Neuronal stem cell (in vitro differentiated cells): ENCODE data around the gene AKT2.

ENCODE experiments used
- DNase-seq: peaks from one replicate; pipeline ENCODE4 v3.0.0-alpha.2; 2013; ENCODE audit warnings: low spot score
- H2AFZ ChIP-seq: one replicate; pipeline ENCODE4 v1.6.1; 2013; ENCODE audit warnings: mild to moderate bottlenecking, low read length, inconsistent platforms
- H2AK5ac ChIP-seq: 2 replicates; pipeline ENCODE4 v1.6.1; 2013; ENCODE audit warnings: low read depth, mild to moderate bottlenecking, inconsistent platforms, low read length, moderate library complexity, mixed read lengths
- H2BK120ac ChIP-seq: 2 replicates; pipeline ENCODE4 v1.6.1; 2013; ENCODE audit warnings: low read depth, mild to moderate bottlenecking, inconsistent platforms, low read length, moderate library complexity, mixed read lengths
- H2BK12ac ChIP-seq: one replicate; pipeline ENCODE4 v1.6.1; 2013; ENCODE audit warnings: low read length, inconsistent platforms
- H2BK15ac ChIP-seq: 2 replicates; pipeline ENCODE4 v1.6.1; 2013; ENCODE audit warnings: mild to moderate bottlenecking, low read length, inconsistent platforms, mixed read lengths
- H2BK5ac ChIP-seq: one replicate; pipeline ENCODE4 v1.6.1; 2013; ENCODE audit warnings: inconsistent platforms, mild to moderate bottlenecking, low read length, moderate library complexity
- H3K14ac ChIP-seq: one replicate; pipeline ENCODE4 v1.6.1; 2013; ENCODE audit warnings: low read length, inconsistent platforms
- H3K18ac ChIP-seq: 2 replicates; pipeline ENCODE4 v1.6.1; 2013; ENCODE audit warnings: low read length, inconsistent platforms
- H3K23ac ChIP-seq: 2 replicates; pipeline ENCODE4 v1.6.1; 2013; ENCODE audit warnings: low read depth, mild to moderate bottlenecking, mixed read lengths, low read length, inconsistent platforms; ENCODE audit not compliant: poor library complexity
- H3K27ac ChIP-seq: replicated peaks from 3 replicates; pipeline ENCODE4 v1.5.1; 2013; ENCODE audit warnings: low read length, inconsistent platforms
- H3K27me3 ChIP-seq, 3 experiments: 2 replicates each; pipeline ENCODE4 v1.6.1; 2013; ENCODE audit warnings: low read length in 3 of 3, mild to moderate bottlenecking in 2 of 3, inconsistent platforms in 1 of 3, low read depth in 1 of 3, mixed read lengths in 1 of 3, moderate library complexity in 1 of 3; ENCODE audit not compliant: control insufficient read depth in 3 of 3, insufficient read depth in 3 of 3
- H3K36me3 ChIP-seq, 2 donors: replicated peaks in 1 of 2; 2 replicates each; pipeline ENCODE4 v1.6.1; 2013; ENCODE audit warnings: low read length in 2 of 2; ENCODE audit not compliant: control insufficient read depth in 2 of 2, insufficient read depth in 2 of 2
- H3K4ac ChIP-seq: 2 replicates; pipeline ENCODE4 v1.6.1; 2013; ENCODE audit warnings: inconsistent platforms, mild to moderate bottlenecking, low read length, moderate library complexity
- H3K4me1 ChIP-seq, 2 donors: 1 replicate in 1 of 2; 2 replicates in 1 of 2; pipeline ENCODE4 v1.6.1; 2013; ENCODE audit warnings: low read length in 2 of 2, low read depth in 1 of 2; ENCODE audit not compliant: control insufficient read depth in 2 of 2, insufficient read depth in 1 of 2
- H3K4me2 ChIP-seq: one replicate; pipeline ENCODE4 v1.6.1; 2013; ENCODE audit warnings: mild to moderate bottlenecking, low read length, inconsistent platforms; ENCODE audit not compliant: insufficient read depth, poor library complexity, severe bottlenecking
- H3K4me3 ChIP-seq, 2 donors: 2 replicates each; pipeline ENCODE4 v1.5.1; 2013; ENCODE audit warnings: low read length in 2 of 2, mild to moderate bottlenecking in 2 of 2, inconsistent platforms in 1 of 2, moderate library complexity in 1 of 2
- H3K79me1 ChIP-seq: one replicate; pipeline ENCODE4 v1.6.1; 2013; ENCODE audit warnings: low read depth, mild to moderate bottlenecking, inconsistent platforms, low read length, moderate library complexity
- H3K9ac ChIP-seq: one replicate; pipeline ENCODE4 v1.6.1; 2013; ENCODE audit warnings: mild to moderate bottlenecking, low read depth, low read length, inconsistent platforms; ENCODE audit not compliant: poor library complexity
- H3K9me3 ChIP-seq, 2 donors: replicated peaks in 1 of 2; 2 replicates each; pipeline versions ENCODE3 to v1.6.1; 2013; ENCODE audit warnings: low read length in 2 of 2, mild to moderate bottlenecking in 2 of 2, inconsistent platforms in 1 of 2, low read depth in 1 of 2, mixed read lengths in 1 of 2, moderate library complexity in 1 of 2; ENCODE audit not compliant: control insufficient read depth in 2 of 2, insufficient read depth in 1 of 2
- H4K8ac ChIP-seq: one replicate; pipeline ENCODE4 v1.6.1; 2013; ENCODE audit warnings: low read depth, mild to moderate bottlenecking, inconsistent platforms, low read length, moderate library complexity
- H4K91ac ChIP-seq: one replicate; pipeline ENCODE4 v1.6.1; 2013; ENCODE audit warnings: low read length, low read depth, mild to moderate bottlenecking, inconsistent platforms; ENCODE audit not compliant: poor library complexity
- WGBS, 2 donors: extraction: QIAGEN DNeasy Blood & Tissue Kit; methylation state at CpG; one replicate each; pipeline ENCODE4 v1.1.7; 2013; ENCODE audit warnings: missing lambda C conversion rate in 2 of 2, mixed read lengths in 1 of 2; ENCODE audit not compliant: insufficient read length in 2 of 2, insufficient replicate concordance in 1 of 2; ENCODE audit errors: extremely low coverage in 2 of 2; 5-methylcytosine and 5-hydroxymethylcytosine counted together

AKT2 gene

GRCh38 chr19:40247735-40248262, 37.3 kb downstream of the AKT2 start:
- Histone ChIP-seq H4K91ac (no peak overlapping the region), H3K18ac (no peak overlapping the region), H3K4me3 (peak overlapping the region in 1 of 2 donors; percentile 4), H2BK5ac (peak overlapping the region; percentile 39), H3K23ac (peak overlapping the region; percentile 16), H3K27ac (no peak overlapping the region), H2BK120ac (no peak overlapping the region), H3K9ac (no peak overlapping the region), H3K27me3 (no peaks in the 10 kb centered on the region), H3K79me1 (peaks cover 5% of the 10 kb centered on the region), H3K14ac (peak overlapping the region; percentile 25), H3K4me1 (peaks cover 2 to 7% of the 10 kb centered on the region in 2 donors), H2AFZ (no peak overlapping the region), H3K4me2 (no peak overlapping the region), H3K9me3 (no peaks in the 10 kb centered on the region), H4K8ac (no peak overlapping the region), H2BK12ac (no peak overlapping the region), H2AK5ac (no peak overlapping the region), H3K4ac (no peak overlapping the region), H2BK15ac (no peak overlapping the region), H3K36me3 (peaks cover 2 to 43% of the 10 kb centered on the region in 2 donors)
- no CpG with 5 or more reads among the region's 12 CpGs for WGBS, 2 donors
- no peak for DNase-seq

DNA sequence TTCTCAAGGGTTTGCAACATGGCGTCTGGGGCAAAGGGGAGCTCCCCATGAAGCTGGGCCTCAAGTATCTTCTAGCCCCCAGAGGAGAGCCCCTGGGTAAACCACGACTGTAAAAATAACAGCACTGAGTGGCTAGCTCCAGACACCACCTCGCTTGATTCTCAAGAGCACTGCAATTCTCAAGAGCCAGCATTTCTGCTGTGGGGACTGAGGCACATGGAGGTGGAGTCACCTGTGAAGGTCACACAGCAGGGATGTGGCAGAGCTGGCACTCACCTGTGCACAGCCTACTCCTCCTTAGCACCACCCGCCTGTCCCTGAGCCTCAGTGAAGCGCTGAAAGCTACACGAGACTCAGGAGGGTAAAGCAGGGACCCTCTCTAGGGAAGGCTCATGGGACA, 38.0 kb downstream of the AKT2 start:
- no CpG with 5 or more reads among the region's 6 CpGs for WGBS, 2 donors

GRCh38 chr19:40246292-40247073, 38.7 kb downstream of the AKT2 start:
- H3K4ac ChIP-seq = no peak overlapping the region
- H3K36me3 ChIP-seq = peaks cover 11 to 41% of the 10 kb centered on the region in 2 donors
- H3K9ac ChIP-seq = no peak overlapping the region
- H3K79me1 ChIP-seq = peaks cover 3% of the 10 kb centered on the region
- H3K23ac ChIP-seq = no peak overlapping the region
- H4K91ac ChIP-seq = no peak overlapping the region
- no peaks in the 10 kb centered on the region for H3K27me3 ChIP-seq
- no peak overlapping the region for H3K27ac ChIP-seq
- no peak overlapping the region for H2BK12ac ChIP-seq
- no peak overlapping the region for H2AK5ac ChIP-seq
- no peak overlapping the region for H3K4me2 ChIP-seq
- no peaks in the 10 kb centered on the region for H3K9me3 ChIP-seq
- H2BK15ac ChIP-seq = no peak overlapping the region
- no peak overlapping the region for H2BK120ac ChIP-seq
- no peak overlapping the region for H3K4me3 ChIP-seq
- H2BK5ac ChIP-seq = peak overlapping the region; percentile 39
- H3K4me1 ChIP-seq = peaks cover 2 to 7% of the 10 kb centered on the region in 2 donors
- no peak overlapping the region for H3K18ac ChIP-seq
- H3K14ac ChIP-seq = no peak overlapping the region
- no peak overlapping the region for H4K8ac ChIP-seq
- DNase-seq = no peak
- no peak overlapping the region for H2AFZ ChIP-seq
- no CpG with 5 or more reads among the region's 16 CpGs for WGBS, 2 donors

More for the DNA sequence above, 38.0 kb downstream of the AKT2 start:
- H3K9me3 ChIP-seq = no peaks in the 10 kb centered on the region
- H3K4ac ChIP-seq = no peak overlapping the region
- H3K79me1 ChIP-seq = peaks cover 5% of the 10 kb centered on the region
- H3K18ac ChIP-seq = no peak overlapping the region
- H3K27me3 ChIP-seq = no peaks in the 10 kb centered on the region
- H3K4me1 ChIP-seq = peaks cover 2 to 7% of the 10 kb centered on the region in 2 donors
- H4K91ac ChIP-seq = no peak overlapping the region
- no peak overlapping the region for H2AFZ ChIP-seq
- no peak overlapping the region for H3K27ac ChIP-seq
- peak overlapping the region; percentile 39 for H2BK5ac ChIP-seq
- H3K36me3 ChIP-seq = peaks cover 4 to 41% of the 10 kb centered on the region in 2 donors
- H3K14ac ChIP-seq = no peak overlapping the region
- peak overlapping the region in 1 of 2 donors; percentile 4 for H3K4me3 ChIP-seq
- H2AK5ac ChIP-seq = no peak overlapping the region
- no peak overlapping the region for H4K8ac ChIP-seq
- no peak overlapping the region for H3K9ac ChIP-seq
- no peak overlapping the region for H3K23ac ChIP-seq
- H2BK12ac ChIP-seq = no peak overlapping the region
- H2BK15ac ChIP-seq = no peak overlapping the region
- DNase-seq = no peak
- H2BK120ac ChIP-seq = no peak overlapping the region
- H3K4me2 ChIP-seq = no peak overlapping the region

- no peak for DNase-seq
- Histone ChIP-seq H4K8ac (no peak overlapping the region), H3K18ac (no peak overlapping the region), H3K4me1 (peaks cover 2 to 7% of the 10 kb centered on the region in 2 donors), H2AK5ac (no peak overlapping the region), H2BK12ac (no peak overlapping the region), H3K27ac (no peak overlapping the region), H3K4me3 (no peak overlapping the region), H3K9ac (no peak overlapping the region), H2AFZ (no peak overlapping the region), H3K36me3 (peaks cover 14 to 40% of the 10 kb centered on the region in 2 donors), H3K23ac (no peak overlapping the region), H4K91ac (no peak overlapping the region), H3K4me2 (no peak overlapping the region), H3K79me1 (peaks cover 3% of the 10 kb centered on the region), H2BK5ac (no peak overlapping the region), H3K14ac (no peak overlapping the region), H3K27me3 (no peaks in the 10 kb centered on the region), H3K4ac (no peak overlapping the region), H2BK120ac (no peak overlapping the region), H3K9me3 (no peaks in the 10 kb centered on the region), H2BK15ac (no peak overlapping the region)
- WGBS, 2 donors = no CpG with 5 or more reads among the region's 9 CpGs
Observed at GRCh38 chr19:40245506-40246128, 39.5 kb downstream of the AKT2 start.
